GM20431 (cell line): ENCODE data around the gene SNAPIN.
"Not testable (repeated sequence)": the region's sequence is repeated elsewhere in the genome, so short reads cannot be mapped to it uniquely, and the experiment has no call there.

ENCODE experiments used
- in situ Hi-C: fragments of 300-500 bp; cut with MseI, MboI; formaldehyde crosslinking; loops from one replicate; pipeline ENCODE4 v1.15.0; 2020; ENCODE audit warnings: low sequenced_read_pairs; ENCODE audit not compliant: unreplicated experiment

SNAPIN gene

GRCh38 chr1:153626477-153626903 lies 32.0 kb upstream of the SNAPIN start:
- in situ Hi-C loops = no loop called here

- in situ Hi-C loops = no loop called here
Measured at GRCh38 chr1:153626904-153627714, 31.4 kb upstream of the SNAPIN start, which contains the start of gene S100A13. Gene S100A13 (minus strand): TSS chr1:153627505. CDS start chr1:153626472, 1,033 bp downstream.

DNA sequence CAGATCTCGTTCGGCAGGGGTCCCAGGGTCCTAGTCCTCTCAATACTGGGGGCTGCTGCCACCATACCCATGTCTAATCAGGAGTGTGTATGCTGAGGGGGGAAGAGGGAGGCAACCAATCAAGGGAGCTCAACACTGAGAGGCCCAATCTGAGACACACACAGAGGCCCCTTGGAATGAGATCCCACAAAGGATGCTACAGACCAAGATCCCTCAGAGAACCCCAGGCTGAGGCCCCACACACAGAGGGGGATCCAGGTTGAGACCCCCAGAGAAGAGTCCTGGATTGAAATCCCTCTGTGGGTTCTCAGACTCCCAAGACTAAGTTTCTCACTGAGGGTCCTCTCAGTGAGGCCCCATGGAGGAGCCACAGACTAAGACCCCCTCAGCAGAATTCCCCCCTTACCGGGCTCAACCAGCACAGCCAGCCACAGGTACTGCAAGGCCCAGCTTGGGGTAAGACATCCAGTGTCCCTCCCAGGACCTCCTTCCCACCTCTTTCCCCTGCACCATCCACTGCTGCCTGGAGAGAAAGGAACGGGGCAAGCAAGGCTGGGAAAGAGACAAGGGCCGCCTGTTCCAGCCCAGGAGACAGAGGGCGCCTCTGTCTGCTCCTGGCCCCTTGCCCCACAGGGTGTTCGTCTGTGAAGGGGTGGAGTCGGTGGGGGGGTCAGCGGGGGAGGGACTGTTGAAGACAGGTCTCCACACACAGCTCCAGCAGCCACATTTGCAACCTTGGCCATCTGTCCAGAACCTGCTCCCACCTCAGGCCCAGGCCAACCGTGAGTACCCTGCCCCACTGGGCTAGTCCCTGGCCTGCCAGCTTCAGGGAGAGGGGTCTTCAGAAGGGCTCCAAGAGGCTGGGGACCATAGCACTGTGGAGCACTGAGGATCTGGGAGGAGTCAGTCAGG lies 30.5 kb upstream of the SNAPIN start, which contains the start of gene S100A1:
S100A1 (plus strand) TSS at position 720 of the 912 bp plus-strand sequence. CDS start 2,088 bp downstream, outside the sequence.
- in situ Hi-C loops = no loop called here

DNA sequence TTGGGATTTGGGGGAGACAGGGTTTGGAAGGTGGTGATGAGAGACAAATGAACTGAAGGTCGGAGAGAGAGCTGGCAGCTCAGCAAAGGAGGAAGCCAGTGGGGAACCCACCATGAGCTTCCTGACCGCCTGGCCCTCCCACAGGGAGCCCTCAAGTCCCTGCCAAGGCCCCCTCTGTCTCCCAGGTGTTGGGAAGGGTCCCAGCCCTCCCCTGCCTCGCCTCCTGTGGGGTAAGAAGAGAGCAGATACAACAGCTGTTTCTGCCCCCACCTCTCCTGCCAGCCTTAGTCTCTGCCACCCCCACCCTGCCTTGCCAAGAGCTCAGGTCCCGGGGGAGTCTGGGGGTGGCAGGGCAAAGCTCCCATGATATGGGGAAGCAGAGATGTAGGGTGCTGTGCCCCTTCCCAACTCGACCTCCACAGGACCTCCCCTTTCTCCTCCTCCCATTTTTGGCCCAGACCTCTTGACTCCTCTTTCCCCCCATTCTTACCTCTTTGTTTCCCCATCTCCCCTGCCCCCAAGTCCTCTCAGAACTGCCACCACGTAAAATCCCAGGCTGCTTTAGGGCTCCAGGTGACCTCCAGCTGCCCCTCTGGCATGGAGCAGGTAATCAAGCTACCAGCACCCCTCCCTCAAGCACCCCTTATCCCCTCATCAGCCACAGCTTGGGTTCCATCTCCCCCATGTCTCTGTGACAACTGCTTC lies 29.7 kb upstream of the SNAPIN start:
- in situ Hi-C loops = no loop called here

DNA sequence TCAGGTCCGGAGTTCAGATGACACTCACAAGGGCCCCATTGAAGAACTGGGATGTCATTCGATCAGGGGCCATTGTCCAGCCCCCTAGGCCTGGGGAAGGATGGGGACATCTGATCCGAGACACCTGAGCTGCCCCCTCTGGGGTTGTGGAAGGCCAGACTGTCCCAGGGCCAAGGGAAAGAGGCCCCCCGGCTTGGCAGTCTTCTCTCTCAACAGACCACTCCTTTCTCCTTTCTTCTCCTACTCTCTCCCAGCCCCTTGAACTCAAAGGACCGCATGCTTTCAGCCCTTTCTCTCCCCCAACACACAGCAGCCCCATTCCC lies 29.2 kb upstream of the SNAPIN start:
- in situ Hi-C loops = no loop called here

GRCh38 chr1:153629971-153630370 lies 28.5 kb upstream of the SNAPIN start:
- in situ Hi-C loops = no loop called here

DNA sequence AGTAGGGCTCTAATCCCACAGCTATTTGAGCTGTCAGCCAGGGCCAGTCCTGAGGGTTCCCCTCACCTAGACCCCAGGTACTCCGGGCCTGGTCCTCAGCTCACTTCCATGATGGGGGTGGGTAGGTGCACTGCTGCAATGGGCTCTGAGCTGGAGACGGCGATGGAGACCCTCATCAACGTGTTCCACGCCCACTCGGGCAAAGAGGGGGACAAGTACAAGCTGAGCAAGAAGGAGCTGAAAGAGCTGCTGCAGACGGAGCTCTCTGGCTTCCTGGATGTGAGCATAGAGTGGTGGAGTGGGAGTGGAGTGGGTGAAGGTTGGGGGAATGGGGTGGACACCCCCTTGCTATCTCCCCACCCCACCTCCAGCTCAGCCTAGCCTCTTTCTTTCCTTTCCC lies 28.1 kb upstream of the SNAPIN start:
- in situ Hi-C loops = no loop called here

- in situ Hi-C loops = no loop called here
Measured at GRCh38 chr1:153631047-153632022, 27.2 kb upstream of the SNAPIN start.

DNA sequence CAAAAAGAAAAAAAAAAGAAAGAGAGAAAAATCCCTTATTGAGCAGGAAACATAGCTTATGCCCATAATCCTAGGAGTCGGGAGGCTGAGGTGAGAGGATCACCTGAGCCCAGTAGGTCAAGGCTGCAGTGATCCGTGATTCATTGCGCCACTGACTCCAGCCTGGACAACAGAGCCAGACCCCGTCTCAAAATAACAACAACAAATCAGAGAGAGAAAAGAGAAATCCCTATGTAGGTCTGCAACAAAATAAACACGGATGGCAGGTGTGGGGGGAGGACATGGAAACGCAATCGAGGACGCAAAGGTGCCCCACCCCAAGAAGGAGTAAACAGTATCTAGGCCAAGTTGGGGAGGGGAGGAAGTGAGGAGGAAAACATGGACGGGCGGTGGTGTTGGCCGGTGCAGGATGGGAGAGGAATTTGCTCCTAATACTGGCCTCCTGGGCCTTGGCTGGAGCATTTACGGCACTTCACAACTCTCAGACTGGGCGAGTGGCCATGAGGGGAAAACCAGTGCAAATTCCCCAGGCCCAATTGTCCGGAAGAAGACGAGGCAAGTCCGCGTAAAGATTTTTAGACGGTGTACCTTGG lies 25.2 kb upstream of the SNAPIN start:
- in situ Hi-C loops = no loop called here

GRCh38 chr1:153633754-153634665 lies 24.5 kb upstream of the SNAPIN start, which contains the start of gene CHTOP:
Gene CHTOP (plus strand): TSS chr1:153634066. CDS start chr1:153636589, 2,523 bp downstream.
- in situ Hi-C loops = no loop called here

DNA sequence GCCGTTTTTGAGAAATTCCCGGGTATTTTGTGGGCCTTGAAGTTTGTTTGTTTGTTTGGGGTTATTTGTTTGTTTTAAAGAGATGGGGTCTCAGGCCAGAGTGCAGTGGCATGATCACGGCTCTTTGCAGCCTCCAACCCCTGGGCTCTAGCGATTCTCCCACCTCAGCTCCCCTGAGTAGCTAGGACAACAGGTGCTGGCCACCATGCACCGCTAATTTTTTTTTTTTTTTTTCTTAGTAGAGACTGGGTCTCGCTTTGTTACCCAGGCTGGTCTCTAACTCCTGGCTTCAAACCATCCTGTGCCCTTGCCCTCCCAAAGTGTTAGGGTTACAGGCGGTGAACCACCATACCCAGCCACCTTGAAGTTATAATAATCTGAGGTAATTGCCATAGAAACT lies 22.6 kb upstream of the SNAPIN start:
- in situ Hi-C loops = no loop called here

DNA sequence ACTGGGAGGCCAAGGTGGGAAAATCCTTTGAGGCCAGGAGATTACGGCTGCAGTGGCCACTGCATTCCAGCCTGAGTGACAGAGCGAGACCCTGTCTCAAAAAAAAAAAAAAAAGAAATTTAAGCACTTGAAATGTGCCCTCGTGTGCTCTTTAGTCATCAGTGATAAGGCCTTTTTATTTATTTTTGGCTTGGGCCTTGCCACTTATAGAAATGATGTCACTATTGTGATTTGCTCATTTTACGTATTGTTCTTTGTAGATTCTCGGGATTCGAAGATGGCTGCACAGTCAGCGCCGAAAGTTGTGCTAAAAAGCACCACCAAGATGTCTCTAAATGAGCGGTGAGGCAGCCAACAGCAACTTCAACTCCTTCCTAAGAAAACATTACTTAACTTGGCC lies 22.2 kb upstream of the SNAPIN start:
- in situ Hi-C loops = no loop called here

DNA sequence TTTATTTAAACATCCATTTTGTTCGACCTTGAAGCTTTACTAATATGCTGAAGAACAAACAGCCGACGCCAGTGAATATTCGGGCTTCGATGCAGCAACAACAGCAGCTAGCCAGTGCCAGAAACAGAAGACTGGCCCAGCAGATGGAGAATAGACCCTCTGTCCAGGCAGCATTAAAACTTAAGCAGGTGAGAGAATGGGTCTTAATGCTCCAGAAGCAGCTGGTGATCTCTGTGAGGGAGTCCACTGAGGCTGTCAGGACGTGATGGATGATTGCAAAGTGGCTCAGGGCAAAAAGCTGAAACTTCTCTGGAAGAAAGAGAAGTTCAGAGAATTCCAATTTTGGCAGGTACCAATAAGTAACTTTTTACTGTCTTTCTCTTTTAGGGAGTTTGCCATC lies 20.2 kb upstream of the SNAPIN start:
- in situ Hi-C loops = no loop called here

- in situ Hi-C loops = no loop called here
Measured at GRCh38 chr1:153639280-153639679, 19.2 kb upstream of the SNAPIN start.

DNA sequence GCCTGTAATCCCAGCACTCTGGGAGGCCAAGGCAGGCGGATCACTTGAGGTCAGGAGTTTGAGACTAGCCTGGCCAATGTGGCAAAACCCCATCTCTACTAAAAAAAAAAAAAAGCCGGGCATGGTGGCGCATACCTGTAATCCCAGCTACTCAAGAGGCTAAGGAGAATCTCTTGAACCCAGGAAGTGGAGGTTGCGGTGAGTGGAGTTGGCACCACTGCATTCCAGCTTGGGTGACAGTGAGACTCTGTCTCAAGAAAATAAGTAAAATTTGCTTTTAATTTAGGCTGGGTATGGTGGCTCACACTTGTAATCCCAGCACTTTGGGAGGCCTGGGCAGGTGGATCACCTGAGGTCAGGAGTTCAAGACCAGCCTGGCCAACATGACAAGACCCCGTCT lies 18.3 kb upstream of the SNAPIN start:
- in situ Hi-C loops = not testable (repeated sequence)

- in situ Hi-C loops = no loop called here
Measured at GRCh38 chr1:153640861-153641260, 17.6 kb upstream of the SNAPIN start.

DNA sequence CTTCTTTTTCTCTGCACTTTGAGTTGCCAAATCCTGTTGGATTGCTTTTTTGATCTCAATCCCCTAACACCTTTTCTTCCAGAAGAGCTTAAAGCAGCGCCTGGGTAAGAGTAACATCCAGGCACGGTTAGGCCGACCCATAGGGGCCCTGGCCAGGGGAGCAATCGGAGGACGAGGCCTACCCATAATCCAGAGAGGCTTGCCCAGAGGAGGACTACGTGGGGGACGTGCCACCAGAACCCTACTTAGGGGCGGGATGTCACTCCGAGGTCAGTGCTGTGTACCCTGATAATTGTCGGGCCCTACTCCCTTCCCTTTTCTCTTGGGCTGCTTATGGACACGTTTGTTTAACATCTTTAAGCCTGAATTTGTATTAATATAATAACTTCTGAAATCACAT lies 16.3 kb upstream of the SNAPIN start:
- in situ Hi-C loops = no loop called here

- in situ Hi-C loops = no loop called here
Measured at GRCh38 chr1:153643100-153643499, 15.4 kb upstream of the SNAPIN start.
